ENCODE results near the gene SHQ1. TPM values are rescaled to one million over a fixed set of nuclear protein-coding genes. Genes with fewer than 3 reads are reported as not detected.
A peak's percentile ranks its signal among the peaks of the same experiment; 100 is the strongest.

Gene SHQ1
- 10 to 100 TPM; 18.1 to 31.6 (median 21.4) TPM for total RNA-seq
- long read RNA-seq, donor 1, transcript SHQ1-201 (11 exons, 2,879 nt): major isoform, 15 of 17 reads
- long read RNA-seq, donor 1, partial matches to known transcripts: 0 of 17 reads
- long read RNA-seq, donor 1, other reads (novel, unspliced or antisense): 2 of 17 reads
- long read RNA-seq, donor 2, transcript SHQ1-201 (11 exons, 2,879 nt): major isoform, 11 of 12 reads
- long read RNA-seq, donor 2, partial matches to known transcripts: 0 of 12 reads
- long read RNA-seq, donor 2, other reads (novel, unspliced or antisense): 1 of 12 reads

GRCh38 chr3:72847751-72848702, at the start of gene SHQ1:
TSS of gene SHQ1 (minus strand) at chr3:72848445. CDS start at chr3:72848340, 105 bp downstream.
- Histone ChIP-seq H3K36me3 (ENCODE audit: low read depth) (no peaks in the 10 kb centered on the region), H3K4me3 (peak within 1 kb of the TSS; percentile 61), H3K4me1 (ENCODE audit: low read depth) (peaks cover 18% of the 10 kb centered on the region), H3K9me3 (no peaks in the 10 kb centered on the region)
- no peak for TF ChIP-seq CTCF (IDR thresholded peaks at IDR 0.05)
- ATAC-seq (peak; percentile 99), DNase-seq (peak; percentile 97 to 98 (median 97))
- intact Hi-C loops (cut with DNase I, micrococcal nuclease): no loop called here

GRCh38 chr3:72897758-72898007, 49.4 kb upstream of the SHQ1 start:
- no peak for DNase-seq
- Histone ChIP-seq H3K4me3 (no peak overlapping the region), H3K9me3 (no peaks in the 10 kb centered on the region), H3K4me1 (ENCODE audit: low read depth) (peaks cover 10% of the 10 kb centered on the region), H3K36me3 (ENCODE audit: low read depth) (no peaks in the 10 kb centered on the region)
- TF ChIP-seq CTCF (IDR thresholded peaks at IDR 0.05): no peak
- no peak for ATAC-seq
- intact Hi-C loops (cut with DNase I, micrococcal nuclease): no loop called here

- Histone ChIP-seq H3K36me3 (ENCODE audit: low read depth) (no peaks in the 10 kb centered on the region), H3K4me1 (ENCODE audit: low read depth) (peaks cover 12% of the 10 kb centered on the region), H3K4me3 (no peak overlapping the region), H3K9me3 (no peaks in the 10 kb centered on the region)
- intact Hi-C loops (cut with DNase I, micrococcal nuclease): no loop called here
- peak; percentile 76 for ATAC-seq
- no peak for DNase-seq
- TF ChIP-seq CTCF (IDR thresholded peaks at IDR 0.05): no peak
Observed at GRCh38 chr3:72896996-72897757, 48.9 kb upstream of the SHQ1 start.

GRCh38 chr3:72894976-72895552, 46.8 kb upstream of the SHQ1 start:
- intact Hi-C loops (cut with DNase I, micrococcal nuclease): no loop called here
- Histone ChIP-seq H3K9me3 (no peaks in the 10 kb centered on the region), H3K4me1 (ENCODE audit: low read depth) (peaks cover 24% of the 10 kb centered on the region), H3K4me3 (no peak overlapping the region), H3K36me3 (ENCODE audit: low read depth) (no peaks in the 10 kb centered on the region)
- ATAC-seq: no peak
- DNase-seq: no peak
- no peak for TF ChIP-seq CTCF (IDR thresholded peaks at IDR 0.05)

- ATAC-seq: no peak
- DNase-seq: no peak
- Histone ChIP-seq H3K4me3 (no peak overlapping the region), H3K9me3 (no peaks in the 10 kb centered on the region), H3K4me1 (ENCODE audit: low read depth) (peaks cover 19% of the 10 kb centered on the region), H3K36me3 (ENCODE audit: low read depth) (no peaks in the 10 kb centered on the region)
- no peak for TF ChIP-seq CTCF (IDR thresholded peaks at IDR 0.05)
- intact Hi-C loops (cut with DNase I, micrococcal nuclease): no loop called here
Observed at GRCh38 chr3:72892870-72893269, 44.6 kb upstream of the SHQ1 start.

All from mucosa of descending colon (tissue), 3 donors.